GM19238 (cell line): ENCODE measurements around the gene MTG2.

ENCODE experiments used
- DNase-seq: peaks from one replicate; pipeline ENCODE4 v3.0.0; 2011; ENCODE audit warnings: low spot score; ENCODE audit not compliant: insufficient read length

Gene MTG2

DNA sequence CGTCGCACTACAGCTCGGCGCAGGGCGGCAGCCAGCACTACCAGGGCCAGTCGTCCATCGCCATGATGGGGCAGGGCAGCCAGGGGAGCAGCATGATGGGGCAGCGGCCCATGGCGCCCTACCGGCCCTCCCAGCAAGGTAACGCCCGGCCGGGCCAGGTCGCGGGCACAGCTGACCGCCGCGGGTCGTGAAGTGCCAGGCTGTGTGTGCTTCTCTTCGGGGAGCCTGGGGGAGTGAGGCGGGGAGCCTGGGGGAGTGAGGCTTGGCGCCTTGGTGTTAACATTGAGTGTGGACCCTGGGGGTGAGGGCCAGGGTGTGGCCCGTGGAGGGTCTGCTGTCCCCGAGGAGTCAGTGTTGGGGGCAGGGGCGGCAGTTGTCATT is 19.4 kb upstream of the MTG2 start:
- DNase-seq: no peak

DNA sequence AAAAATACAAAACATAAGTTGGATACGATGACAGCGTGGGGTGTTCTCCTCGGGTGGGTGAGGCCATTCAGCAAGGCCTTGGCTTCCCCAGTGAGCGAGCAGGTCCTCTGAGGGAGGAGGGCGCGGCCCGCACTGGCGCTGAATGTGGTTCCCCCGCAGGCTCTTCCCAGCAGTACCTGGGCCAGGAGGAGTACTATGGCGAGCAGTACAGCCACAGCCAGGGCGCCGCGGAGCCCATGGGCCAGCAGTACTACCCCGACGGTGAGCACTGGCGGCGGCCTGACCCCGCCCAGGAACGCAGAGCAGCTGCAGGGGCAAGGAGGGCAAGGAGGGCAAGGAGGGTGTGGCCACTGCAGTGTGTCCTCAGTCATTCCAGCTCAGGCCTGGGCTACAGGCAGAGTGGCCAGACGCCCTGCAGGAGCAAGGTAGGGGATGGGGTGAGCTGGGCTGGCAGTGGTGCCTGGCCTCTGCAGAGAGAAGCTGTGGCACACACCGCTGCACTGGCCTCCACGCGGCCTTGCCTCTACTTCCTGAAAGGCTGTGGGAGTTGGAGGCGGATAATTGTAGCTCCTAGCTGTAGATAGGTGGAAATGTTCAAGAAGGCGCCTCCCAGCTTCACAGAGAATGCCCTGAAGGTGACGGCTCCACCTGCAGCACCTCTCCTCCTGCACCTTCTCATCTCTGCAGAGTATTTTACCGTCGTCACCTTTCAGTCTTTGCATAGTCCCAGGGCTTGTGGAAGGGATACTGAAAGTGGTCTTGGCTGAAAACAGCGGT is 18.7 kb upstream of the MTG2 start:
- DNase-seq: no peak

DNA sequence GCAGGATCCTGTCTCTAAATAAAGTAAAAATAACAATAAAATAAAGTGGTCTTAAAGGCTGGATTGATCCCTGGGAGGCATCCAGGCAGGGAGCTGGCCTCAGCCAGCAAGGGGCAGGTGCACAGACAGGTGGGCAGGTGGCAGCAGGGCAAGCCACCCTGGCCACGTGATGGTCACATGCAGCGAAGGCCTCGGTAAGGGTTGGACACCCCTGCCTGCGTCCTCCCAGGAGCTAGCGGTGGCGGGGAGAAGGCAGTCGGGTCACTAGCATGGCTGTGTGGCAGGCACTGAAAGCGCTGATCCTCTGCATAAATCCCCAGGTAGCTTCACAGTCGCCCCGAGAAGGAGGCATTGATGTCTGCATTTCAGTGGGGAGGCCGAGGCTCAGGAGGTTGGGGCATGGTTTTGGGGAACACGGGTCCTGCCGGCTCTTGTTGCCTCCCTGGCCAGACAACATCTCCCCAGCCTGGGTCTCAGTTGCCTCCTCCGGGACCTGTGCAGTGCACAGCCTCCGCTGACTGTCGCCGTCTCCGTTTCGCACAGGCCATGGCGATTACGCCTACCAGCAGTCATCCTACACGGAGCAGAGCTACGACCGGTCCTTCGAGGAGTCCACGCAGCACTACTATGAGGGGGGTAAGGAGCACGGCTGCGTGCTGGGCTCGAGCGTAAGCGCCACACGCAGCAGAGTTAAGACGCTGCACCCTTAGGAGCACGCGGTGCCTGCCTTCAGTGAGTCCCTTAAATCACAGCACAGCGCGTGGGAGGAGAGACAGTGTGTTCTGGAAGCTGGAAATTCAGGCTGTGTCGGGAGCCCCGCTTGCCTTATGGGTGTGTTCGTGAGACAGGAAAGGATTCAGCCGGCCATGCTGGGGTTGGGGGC is 17.7 kb upstream of the MTG2 start:
- no peak for DNase-seq

DNA sequence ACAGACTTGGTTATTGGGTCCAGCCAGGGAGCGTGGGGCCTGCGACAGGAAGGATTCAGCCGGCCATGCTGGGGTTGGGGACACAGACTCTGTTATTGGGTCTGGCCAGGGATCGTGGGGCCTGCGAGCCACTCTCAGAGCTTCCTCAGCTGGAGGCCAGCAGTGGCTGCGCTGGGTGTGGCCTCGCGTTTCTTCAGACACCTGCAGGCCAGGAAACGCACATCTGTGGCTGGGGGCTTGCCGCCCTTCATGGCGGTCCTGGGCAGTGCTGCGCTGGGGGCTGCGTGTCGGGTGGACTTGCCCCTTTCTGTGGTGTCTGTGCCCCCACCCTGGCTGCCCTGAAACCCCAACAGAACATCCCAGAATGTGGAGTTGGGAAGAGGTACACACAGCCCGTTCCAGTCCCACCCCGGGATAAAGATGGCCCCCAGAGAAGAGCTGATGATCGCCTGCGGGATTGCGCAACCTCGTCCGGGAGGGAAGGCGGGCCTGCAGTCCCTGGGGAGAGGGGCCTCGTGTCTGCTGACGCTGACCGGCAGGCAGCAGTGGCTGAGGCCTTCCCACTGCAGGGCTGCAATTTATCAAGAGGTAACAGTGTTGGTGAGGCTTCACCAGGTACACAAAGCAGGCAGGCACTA is 16.9 kb upstream of the MTG2 start:
- no peak for DNase-seq

DNA sequence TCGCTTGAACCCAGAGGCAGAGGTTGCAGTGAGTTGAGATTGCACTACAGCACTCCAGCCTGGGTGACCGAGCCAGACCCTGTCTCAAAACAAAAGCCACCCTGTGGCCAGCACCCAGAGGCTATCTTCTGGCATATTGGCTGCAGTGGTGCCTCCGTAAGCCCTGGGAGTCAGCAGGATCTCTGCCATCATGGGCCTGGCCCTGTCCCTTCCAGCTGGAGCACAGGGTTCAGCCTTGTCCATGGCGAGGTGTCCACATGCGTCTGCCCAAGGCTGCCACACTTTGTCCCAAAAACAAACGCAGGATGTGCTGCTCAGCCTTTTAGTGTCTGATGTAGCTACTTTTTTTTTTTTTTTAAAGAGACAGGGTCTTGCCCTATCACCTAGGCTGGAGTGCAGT is 15.4 kb upstream of the MTG2 start:
- DNase-seq: no peak

DNA sequence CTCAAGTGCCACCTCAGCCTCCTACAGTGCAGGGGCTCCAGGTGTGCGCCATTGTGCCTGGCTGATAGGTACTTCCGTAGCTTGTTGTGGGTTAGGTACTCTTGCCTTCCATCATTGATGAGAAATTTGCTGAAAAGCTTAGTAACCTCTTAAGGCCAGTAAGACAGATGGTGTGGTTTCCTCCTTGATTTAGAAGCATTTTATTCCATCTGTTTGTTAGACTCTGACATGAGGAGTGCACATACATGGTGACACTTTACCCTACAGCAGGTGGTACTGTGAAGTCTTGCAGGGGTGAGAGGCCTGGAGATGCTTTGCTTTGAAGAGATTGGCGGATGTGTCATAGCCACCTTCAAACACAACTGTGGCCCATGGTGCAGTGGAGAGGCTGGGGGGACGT is 14.8 kb upstream of the MTG2 start:
- no peak for DNase-seq

DNA sequence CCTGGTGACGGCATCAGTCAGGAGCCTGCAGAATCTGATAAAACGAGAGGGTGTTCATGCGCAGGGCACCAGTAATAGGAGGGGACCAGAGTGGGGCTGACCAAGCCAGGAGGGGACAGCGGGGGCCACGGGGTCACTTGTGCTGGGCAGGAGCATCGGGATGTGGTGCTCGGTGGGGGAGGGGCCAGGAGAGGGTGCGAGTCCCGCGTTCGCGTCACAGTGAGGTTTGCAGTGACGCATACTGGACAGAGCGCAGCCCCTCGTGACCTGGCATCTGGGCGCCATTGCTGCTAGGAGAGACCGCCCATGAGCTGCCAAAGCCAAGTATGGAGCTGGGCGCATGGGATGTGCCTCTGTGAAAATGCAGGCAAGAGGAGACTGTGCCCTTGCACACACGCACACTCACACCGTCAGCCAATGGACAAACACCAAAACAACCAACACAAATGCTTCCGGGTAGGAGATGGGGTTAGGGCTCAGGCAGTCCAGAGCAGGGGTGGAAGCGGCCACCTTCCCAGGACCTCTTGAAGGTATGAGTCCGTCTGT is 13.9 kb upstream of the MTG2 start:
- no peak for DNase-seq

DNA sequence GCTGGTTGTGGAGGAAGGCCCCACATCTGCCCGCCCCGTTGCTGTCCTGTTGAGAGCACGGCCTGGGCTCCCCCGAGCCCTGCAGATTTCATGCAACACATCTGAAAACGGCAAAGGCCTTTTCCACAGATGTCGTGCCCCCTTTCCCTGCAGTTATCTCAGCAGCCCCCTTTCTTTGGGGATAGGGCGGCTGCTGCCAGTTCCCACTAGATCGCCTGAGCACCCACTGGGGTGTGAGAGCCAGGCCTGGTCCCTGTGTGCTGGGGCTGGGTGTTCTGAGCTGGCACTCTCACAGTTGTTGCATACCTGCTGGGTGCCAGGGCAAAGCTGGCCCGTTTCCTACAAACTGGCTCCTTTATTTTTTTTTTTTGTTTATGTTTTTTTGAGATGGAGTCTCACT is 12.3 kb upstream of the MTG2 start:
- no peak for DNase-seq

DNA sequence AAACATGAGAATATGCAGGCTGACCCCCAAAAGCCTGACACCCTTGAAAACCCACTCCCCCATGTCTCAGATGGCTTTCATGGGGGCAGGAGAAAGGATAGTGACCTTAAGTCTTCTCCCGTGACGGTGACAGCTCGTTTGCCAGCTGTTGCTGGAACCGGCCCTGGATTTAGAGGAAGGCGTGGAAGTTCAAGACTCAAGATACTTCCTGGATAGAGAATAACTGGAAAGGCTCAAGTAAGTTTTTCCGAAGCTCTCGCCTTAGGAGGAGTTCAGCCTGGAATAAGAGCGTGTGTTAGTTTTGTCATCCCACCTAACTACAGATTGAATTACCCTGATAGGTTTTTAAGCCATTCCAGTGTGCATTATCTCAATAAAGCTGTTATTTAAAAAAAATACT is 11.6 kb upstream of the MTG2 start:
- no peak for DNase-seq

DNA sequence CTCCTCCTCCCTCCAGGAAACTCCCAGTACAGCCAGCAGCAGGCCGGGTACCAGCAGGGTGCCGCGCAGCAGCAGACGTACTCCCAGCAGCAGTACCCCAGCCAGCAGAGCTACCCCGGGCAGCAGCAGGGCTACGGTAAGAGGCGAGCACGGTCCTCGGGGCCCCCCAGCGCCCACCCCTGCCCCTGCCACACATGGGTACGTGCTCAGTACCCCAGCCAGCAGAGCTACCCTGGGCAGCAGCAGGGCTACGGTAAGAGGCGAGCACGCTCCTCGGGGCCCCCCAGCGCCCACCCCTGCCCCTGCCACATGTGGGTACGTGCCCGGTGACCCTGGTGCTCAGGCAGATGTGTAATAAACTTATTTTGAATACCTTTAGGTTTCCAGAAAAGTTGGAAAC is 10.2 kb upstream of the MTG2 start:
- DNase-seq: no peak

DNA sequence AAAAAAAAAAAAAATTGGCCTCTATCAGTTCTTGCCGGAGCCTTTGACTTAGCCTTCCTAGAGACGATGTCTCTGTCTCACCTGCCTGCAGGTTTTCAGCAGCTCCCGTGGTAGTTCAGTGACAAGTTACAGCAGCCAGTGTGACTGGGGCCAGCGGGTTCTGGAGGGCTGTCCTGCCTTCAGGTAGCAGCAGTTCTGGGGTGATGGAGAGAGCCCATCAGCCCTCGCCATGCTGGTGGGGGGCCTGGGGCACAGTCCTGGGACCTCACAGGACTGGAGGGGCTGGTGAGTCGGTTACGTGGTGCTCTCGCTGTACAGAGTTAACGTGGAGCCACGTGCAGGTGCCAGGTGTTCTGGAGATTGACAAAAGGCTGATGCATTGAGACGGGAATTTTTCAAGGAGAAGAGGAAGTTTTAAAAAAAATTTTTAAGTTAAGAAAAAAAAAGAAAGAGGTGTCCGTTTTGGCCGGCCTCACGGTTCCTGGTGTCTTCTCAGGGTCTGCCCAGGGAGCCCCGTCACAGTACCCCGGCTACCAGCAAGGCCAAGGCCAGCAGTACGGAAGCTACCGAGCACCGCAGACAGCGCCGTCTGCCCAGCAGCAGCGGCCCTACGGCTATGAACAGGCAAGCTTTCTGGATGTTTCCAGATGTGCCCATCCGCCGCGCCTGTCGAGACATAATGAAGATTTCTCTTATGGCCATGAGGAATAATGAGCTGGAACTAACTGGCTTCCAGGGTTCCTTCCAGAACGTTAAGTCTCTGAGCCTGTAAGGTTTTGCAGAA is 8.6 kb upstream of the MTG2 start:
- DNase-seq: no peak

DNA sequence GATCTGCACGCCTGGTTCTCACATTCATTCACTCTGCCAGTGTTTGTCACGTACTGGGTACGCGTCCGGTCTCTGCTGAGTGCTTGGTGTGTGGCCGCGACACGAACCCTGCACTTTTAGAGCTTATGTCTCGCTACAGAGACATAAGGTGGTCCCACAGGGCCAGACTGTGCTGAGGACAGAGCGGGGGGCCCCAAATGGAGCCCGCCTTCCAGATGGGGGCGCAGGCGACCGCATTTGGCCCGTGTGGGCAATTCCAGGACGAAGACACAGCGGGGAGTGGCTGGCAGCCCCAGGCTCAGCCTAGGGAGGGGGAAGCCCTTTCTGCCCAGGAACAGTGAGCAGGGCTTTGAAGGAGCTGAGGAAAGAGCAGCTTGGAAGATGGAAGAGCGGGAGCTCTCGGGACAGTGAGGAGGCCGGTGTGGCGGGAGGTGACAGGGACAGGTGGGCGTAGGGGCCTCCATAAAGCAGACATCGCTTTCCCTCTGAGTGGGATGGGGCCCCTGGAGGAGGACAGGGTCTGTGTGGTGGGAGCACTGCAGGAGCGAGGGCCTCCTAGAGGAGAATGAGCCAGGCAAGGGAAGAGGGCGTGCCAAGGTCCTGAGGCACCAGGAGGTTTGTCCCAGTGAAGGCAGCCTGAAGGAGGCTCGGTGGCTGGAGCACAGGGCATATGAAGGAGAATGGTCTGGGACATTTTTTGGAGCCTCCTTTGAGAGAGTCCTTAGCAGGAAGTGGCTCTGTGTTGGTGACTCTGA is 7.8 kb upstream of the MTG2 start:
- DNase-seq: no peak

DNA sequence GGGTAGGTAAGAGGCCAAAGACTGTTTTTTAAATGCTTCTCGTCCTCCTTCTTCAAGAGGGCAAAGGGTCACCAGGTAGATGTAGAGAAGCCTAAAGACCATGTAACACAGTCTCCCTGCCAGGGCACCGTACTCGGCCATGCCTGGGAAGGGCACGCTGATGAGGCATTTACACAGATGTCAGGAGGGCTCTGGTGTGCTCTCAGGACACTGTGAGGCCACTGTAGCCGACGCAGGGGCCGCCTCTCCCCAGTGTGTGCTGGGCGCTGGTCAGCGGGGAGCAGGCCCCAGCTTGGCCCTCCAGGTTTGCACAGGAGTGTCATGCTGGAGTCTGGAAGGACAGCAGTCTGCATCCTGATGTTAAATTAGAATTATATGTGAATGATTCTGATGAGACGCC is 7.1 kb upstream of the MTG2 start:
- no peak for DNase-seq

DNA sequence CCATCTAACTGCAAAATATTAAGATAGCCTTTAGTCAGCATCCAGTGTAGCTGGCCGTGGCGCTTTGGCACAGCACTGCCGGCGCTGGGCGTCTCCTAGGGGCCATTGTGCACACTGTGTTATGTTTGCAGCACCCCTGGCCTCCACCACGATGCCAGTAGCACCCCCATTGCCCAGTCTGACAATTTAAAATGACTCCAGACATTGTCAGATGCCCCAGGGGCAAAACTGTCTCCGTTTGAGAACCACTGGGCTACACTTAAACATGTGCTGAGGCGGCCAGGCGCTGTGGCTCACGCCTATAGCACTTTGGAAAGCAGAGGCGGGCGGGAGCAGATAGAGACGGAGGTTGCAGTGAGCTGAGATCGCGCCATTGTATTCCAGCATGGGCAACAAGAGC is 6.0 kb upstream of the MTG2 start:
- no peak for DNase-seq

DNA sequence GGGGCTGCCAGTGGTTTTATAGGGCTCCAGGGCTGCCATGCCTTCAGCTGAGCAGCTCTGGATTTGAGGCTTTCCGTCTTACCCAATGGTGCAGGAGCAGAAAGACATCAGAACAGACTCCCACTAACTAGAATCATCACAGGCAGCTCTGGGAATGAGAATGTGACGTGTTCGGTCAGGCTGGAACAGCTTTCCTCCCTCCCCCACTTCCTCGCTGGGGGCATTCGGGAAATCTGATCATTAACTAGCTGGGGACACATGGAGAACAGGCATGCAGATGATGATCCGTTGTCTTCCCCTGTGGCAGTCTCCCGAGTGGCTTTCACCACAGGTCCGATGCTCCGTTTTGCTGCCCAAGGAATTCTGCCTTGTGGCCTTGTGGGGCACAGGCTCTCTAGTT is 5.5 kb upstream of the MTG2 start:
- DNase-seq: no peak

DNA sequence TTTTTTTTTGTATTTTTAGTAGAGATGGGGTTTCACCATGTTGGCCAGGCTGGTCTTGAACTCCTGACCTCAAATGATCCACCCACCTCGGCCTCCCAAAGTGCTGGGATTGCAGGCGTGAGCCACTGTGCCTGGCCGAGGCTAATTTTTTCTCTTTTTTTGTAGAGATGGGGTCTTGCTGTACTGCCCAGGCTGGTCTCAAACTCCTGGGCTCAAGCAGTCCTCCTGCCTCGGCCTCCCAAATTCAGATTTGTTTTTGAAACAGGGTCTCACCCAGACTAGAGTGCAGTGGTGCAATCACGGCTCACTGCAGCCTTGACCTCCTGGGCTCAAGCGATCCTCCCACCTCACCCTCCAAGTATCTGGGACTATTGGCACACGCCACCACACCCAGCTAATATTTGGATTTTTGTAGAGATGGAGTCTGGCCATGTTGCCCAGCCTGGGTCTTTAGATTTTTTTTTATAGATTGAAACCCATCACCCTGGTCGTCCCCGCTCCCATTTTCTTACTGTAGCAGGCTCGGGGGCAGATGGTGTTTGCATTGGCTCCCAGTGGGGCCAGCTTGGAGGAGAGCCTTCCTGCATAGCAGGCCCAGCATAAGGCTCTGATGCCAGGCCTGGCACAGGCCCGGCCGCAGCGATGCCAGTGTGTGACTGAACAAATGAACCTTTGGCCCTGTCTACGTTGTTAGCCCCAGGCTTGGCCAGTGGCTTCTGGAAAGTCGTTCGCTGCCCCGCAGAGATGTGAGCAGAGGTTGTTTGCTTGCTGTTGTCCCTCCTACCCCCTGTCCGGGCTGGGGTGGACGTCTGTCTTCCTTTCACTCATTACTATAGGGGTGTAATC is 4.3 kb upstream of the MTG2 start:
- DNase-seq: no peak

DNA sequence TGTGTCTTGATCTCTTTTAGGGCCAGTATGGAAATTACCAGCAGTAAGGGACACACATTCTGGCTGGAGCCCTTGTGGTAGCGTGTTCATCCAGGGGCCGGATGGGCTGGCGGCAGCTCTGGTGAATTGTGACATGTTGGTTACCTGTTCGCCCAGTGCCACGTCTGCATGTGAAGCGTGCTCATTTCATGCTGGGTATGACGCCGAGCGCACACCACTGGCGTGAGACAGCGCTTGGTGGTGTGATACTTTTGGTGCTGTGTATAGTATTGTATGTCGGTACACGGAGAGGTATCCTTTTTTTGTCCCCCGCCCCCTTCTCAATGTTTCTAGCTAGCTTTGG is 3.7 kb upstream of the MTG2 start:
- DNase-seq: no peak

DNA sequence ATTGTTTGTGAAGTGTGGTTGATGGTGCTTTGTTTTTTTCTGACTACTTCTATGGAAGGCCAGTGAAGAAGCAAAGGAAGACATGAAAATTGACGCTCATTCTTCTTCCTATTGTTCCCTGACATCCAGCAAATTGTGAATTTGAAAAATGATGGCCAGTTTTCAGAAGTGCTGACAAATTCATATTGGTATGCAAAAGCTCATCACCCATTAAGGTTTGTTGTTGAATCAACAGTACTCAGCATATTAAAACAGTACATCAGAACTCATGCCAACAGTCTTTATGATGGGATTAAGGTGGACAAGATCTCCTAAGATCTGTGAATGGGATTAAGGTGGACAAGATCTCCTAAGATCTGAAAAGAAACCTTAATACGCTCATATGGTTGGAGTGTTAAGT is 1.0 kb upstream of the MTG2 start:
- no peak for DNase-seq

DNA sequence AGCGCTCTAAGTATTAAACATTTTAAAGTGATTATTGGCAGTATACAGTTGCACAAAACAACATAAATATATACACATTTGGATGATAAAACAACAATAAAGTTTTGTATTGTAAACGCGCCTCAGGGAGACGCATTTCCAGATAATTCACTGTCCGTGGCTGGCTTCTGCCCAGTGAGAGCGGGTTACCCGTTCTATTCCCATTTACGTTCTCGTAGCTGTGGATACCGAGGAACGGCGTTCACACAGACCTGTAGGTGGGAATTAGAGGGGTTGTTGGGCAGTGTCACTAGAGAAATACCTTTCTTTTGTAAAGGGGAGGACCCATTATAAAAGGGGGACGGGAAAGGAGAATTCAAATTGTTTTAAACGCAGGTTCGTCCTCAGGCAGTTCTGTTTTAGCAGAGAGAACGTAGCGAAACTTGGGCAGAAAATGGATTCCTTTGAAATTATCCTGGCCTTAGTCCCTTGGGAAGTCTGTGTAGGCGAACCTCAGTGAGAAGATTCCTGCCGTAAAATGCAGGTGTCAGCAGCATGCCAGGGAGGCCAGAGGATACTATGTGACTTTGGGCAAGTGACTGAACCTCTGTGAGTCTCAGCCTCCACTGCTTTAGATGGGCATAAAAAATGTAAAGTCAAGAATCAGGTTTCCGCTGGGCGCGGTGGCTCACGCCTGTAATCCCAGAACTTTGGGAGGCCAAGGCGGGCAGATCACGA is 756 bp downstream of the MTG2 start:
- no peak for DNase-seq
